Measurements from ENCODE around the gene GLRX5. TPM values are rescaled to one million over a fixed set of nuclear protein-coding genes. Genes with fewer than 3 reads are reported as not detected.
A peak's percentile ranks its signal among the peaks of the same experiment; 100 is the strongest.
"Not testable (repeated sequence)": the region's sequence is repeated elsewhere in the genome, so short reads cannot be mapped to it uniquely, and the experiment has no call there.

Gene GLRX5
- total and polyA plus RNA-seq, 7 donors: 46.9 to 98.7 (median 65.5) TPM

GRCh38 chr14:95507174-95507573 lies 27.7 kb upstream of the GLRX5 start:
- peaks cover 60% of the 10 kb centered on the region for H3K4me1 ChIP-seq
- no peaks in the 10 kb centered on the region for H3K27me3 ChIP-seq (ENCODE audit: insufficient read depth in 3 of 3, low read length in 2 of 3)
- no peak for TF ChIP-seq CTCF (IDR thresholded peaks at IDR 0.05)
- H3K4me3 ChIP-seq: no peak overlapping the region
- no peaks in the 10 kb centered on the region for H3K36me3 ChIP-seq (ENCODE audit: insufficient read depth in 1 of 2, low read depth in 1 of 2)
- peak; percentile 78 to 89 for DNase-seq
- peak; percentile 89 to 93 (median 92) for ATAC-seq
- H3K27ac ChIP-seq: peak overlapping the region; percentile 73
- H3K9me3 ChIP-seq: no peaks in the 10 kb centered on the region
- intact Hi-C loops (cut with DNase I): no loop called here
- 16 to 30% (median 21%) methylated on average over 8 of the region's 8 CpGs for WGBS, 3 donors

DNA sequence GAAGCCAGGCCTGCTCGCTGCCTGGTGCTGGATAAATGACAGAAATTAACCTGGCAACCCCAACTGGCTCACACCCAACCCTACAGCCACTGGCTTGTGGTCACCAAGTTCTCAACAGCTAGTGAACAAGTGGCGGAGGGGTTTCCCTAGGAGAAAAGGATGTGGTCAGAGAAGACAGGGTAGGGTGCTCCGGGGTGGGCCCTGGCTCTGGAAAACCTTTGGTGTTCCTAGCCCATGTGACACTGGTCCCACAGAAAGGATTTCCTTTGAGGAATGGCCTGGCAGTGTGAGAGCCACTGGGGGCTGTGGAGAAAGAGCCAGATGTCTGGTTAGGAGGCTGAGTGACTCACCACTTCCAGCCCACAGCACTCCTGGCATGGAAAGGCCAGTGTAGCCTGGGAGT lies 27.1 kb upstream of the GLRX5 start:
- Histone ChIP-seq H3K9me3 (no peaks in the 10 kb centered on the region), H3K27me3 (ENCODE audit: insufficient read depth in 3 of 3, low read length in 2 of 3) (no peaks in the 10 kb centered on the region), H3K4me3 (no peak overlapping the region), H3K27ac (peak overlapping the region; percentile 73), H3K4me1 (peaks cover 60% of the 10 kb centered on the region), H3K36me3 (ENCODE audit: insufficient read depth in 1 of 2, low read depth in 1 of 2) (no peaks in the 10 kb centered on the region)
- WGBS, 3 donors: 23 to 42% (median 23%) methylated on average over 3 of the region's 3 CpGs
- intact Hi-C loops (cut with DNase I): no loop called here
- ATAC-seq (peak; percentile 66 to 80 (median 78)), DNase-seq (peak in 1 of 2 donors; percentile 45)
- TF ChIP-seq CTCF (IDR thresholded peaks at IDR 0.05): no peak

DNA sequence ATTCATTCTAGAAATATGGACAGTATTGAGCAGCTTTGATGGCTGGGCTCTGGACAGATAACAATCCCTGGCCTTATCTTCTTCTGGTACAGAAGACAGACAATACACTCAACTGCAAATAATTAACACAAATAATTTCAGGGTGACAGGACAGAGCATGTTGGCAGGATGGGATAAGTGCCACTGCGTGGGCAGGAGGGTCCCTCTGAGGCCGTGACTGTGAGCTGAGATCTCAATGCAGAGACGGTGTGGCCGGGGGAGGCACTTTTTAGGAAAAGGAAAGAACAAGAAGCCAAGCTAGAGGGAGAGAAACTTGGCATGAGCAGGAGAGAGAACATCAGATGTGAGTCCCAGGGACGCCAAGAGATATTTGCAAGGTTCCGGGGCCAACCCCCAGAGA lies 26.5 kb upstream of the GLRX5 start:
- H3K27ac ChIP-seq: peak overlapping the region; percentile 73
- H3K4me1 ChIP-seq: peaks cover 60% of the 10 kb centered on the region
- intact Hi-C loops (cut with DNase I): no loop called here
- no peaks in the 10 kb centered on the region for H3K9me3 ChIP-seq
- DNase-seq (no peak), ATAC-seq (no peak)
- WGBS, 3 donors: 71 to 90% (median 84%) methylated on average over 6 of the region's 6 CpGs
- H3K4me3 ChIP-seq: no peak overlapping the region
- TF ChIP-seq CTCF (IDR thresholded peaks at IDR 0.05): no peak
- no peaks in the 10 kb centered on the region for H3K36me3 ChIP-seq (ENCODE audit: insufficient read depth in 1 of 2, low read depth in 1 of 2)
- no peaks in the 10 kb centered on the region for H3K27me3 ChIP-seq (ENCODE audit: insufficient read depth in 3 of 3, low read length in 2 of 3)

DNA sequence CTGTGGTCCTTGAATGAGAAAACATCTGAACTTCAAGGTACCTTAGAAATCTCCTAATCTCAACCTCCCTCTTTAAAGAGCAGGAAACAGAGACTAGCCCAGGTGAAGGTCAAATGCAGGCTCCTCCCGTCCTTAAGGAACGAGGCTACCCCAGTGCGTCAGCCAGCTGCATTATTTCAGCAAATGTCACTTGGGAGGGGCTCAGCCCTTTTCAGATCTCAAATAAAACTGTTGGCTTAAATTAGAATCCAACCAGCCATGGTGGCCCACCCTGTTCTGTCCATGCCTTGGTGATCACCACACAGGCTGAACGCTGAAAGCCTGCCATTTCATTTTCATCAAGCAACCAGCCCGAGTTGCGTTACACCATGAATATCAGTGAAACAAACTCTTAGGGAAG lies 25.4 kb upstream of the GLRX5 start:
- TF ChIP-seq CTCF (IDR thresholded peaks at IDR 0.05): no peak
- no peaks in the 10 kb centered on the region for H3K27me3 ChIP-seq (ENCODE audit: insufficient read depth in 3 of 3, low read length in 2 of 3)
- H3K36me3 ChIP-seq (ENCODE audit: insufficient read depth in 1 of 2, low read depth in 1 of 2): no peaks in the 10 kb centered on the region
- H3K9me3 ChIP-seq: no peaks in the 10 kb centered on the region
- intact Hi-C loops (cut with DNase I): no loop called here
- H3K4me3 ChIP-seq: no peak overlapping the region
- DNase-seq: no peak
- ATAC-seq: no peak
- WGBS, 3 donors: 78 to 90% (median 81%) methylated on average over 6 of the region's 6 CpGs
- H3K4me1 ChIP-seq: peaks cover 60% of the 10 kb centered on the region
- no peak overlapping the region for H3K27ac ChIP-seq

- peak; percentile 53 to 72 for DNase-seq
- peaks cover 60% of the 10 kb centered on the region for H3K4me1 ChIP-seq
- WGBS, 3 donors: 20 to 37% (median 27%) methylated on average over 9 of the region's 9 CpGs
Observed at GRCh38 chr14:95510344-95510743, 24.5 kb upstream of the GLRX5 start.

More at GRCh38 chr14:95510344-95510743, 24.5 kb upstream of the GLRX5 start:
- H3K36me3 ChIP-seq (ENCODE audit: insufficient read depth in 1 of 2, low read depth in 1 of 2); intact Hi-C loops (cut with DNase I); H3K4me3 ChIP-seq; H3K27me3 ChIP-seq (ENCODE audit: insufficient read depth in 3 of 3, low read length in 2 of 3); H3K9me3 ChIP-seq: not testable (repeated sequence)
- peak overlapping the region; percentile 53 for H3K27ac ChIP-seq
- ATAC-seq: peak; percentile 23 to 62 (median 46)
